SK-N-SH treated with all-trans-retinoic acid at 6 μM for 48 hours (cell line): ENCODE data around the gene SDR42E1.

Experiments
- POU6F1 ChIP-seq: fragments of 250-450 bp; sonication (Bioruptor Pico); IDR thresholded peaks from 2 replicates; pipeline ENCODE4 v1.8.0; 2021; ENCODE audit warnings: low read depth, mild to moderate bottlenecking, moderate library complexity, borderline replicate concordance
- TSHZ2 ChIP-seq: fragments of 250-450 bp; sonication (Bioruptor Pico); IDR thresholded peaks from 2 replicates; pipeline ENCODE4 v1.5.0; 2020; ENCODE audit warnings: mild to moderate bottlenecking, moderate library complexity
- ZNF8 ChIP-seq: fragments of 450-650 bp; formaldehyde crosslinking; IDR thresholded peaks from 2 replicates; pipeline ENCODE4 v1.5.0; 2020; ENCODE audit warnings: mild to moderate bottlenecking, moderate library complexity

GRCh38 chr16:82016964-82017363 lies 5.7 kb upstream of the SDR42E1 start:
- TF ChIP-seq POU6F1 (CRISPR knock-in tag), result no peak
- TF ChIP-seq TSHZ2 (CRISPR knock-in tag), result no peak
- TF ChIP-seq ZNF8 (CRISPR knock-in tag), result no peak
